Testis (tissue), 2 donors: Measurements from ENCODE around the gene DUOX1.

Source experiments
- CTCF ChIP-seq, 3 experiments: fragments of 450-650 bp in 2 of 3; fragments of 200-600 bp in 1 of 3; sonication (generic) in 1 of 3; IDR thresholded peaks; one replicate each; pipeline ENCODE4 v1.5.1; 2016 to 2019; ENCODE audit warnings: antibody characterized with exemption in 3 of 3, mild to moderate bottlenecking in 2 of 3, moderate library complexity in 1 of 3
- POLR2A ChIP-seq: fragments of 450-650 bp; IDR thresholded peaks from one replicate; pipeline ENCODE4 v1.6.1; 2017; ENCODE audit warnings: antibody characterized with exemption, mild to moderate bottlenecking, moderate library complexity

- TF ChIP-seq CTCF (IDR thresholded peaks at IDR 0.05) (no peak), POLR2A (no peak)
These were observed 5.1 kb downstream of the DUOX1 start for GRCh38 chr15:45134682-45135604.
